GM21360 (cell line): ENCODE data around the gene TMBIM4.
"Not testable (repeated sequence)": the region's sequence is repeated elsewhere in the genome, so short reads cannot be mapped to it uniquely, and the experiment has no call there.

ENCODE experiments used
- ATAC-seq: cut with Tn5 transposase; IDR thresholded peaks from one replicate; pipeline ENCODE4 v1.9.1; 2021; ENCODE audit warnings: mild to moderate bottlenecking, moderate library complexity; ENCODE audit not compliant: unreplicated experiment

Gene TMBIM4

DNA sequence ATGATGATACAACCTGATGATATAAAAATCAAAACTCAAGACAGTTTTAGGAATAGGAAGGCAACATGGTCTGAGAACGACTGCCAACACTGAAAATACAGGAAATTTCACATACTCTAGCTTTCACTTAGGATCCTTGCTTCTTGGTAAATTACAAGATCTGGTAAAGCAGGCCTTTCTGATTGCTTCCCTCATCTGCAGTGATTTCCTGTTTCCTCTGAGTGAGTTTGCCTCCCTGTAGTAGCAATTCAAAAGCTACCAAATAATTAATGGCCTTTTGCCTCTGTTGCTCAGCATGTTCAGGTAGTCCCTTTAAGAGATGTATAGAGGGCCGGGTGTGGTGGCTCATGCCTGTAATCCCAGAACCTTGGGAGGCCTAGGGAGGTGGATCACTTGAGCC is 17.2 kb upstream of the TMBIM4 start:
- no peak for ATAC-seq

DNA sequence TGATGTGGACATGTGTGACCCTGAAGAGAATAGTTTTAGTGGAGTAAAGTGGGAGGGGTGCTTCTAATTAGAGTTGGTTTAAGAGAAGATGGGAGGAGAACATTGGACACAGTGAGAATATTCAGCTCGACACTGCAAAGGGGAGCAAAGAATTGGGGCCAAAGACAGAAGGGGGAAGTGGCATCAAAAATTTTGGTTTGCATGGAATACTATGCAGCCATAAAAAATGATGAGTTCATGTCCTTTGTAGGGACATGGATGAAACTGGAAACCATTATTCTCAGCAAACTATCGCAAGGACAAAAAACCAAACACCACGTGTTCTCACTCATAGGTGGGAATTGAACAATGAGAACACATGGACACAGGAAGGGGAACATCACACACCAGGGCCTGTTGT is 15.0 kb upstream of the TMBIM4 start:
- ATAC-seq: not testable (repeated sequence)

DNA sequence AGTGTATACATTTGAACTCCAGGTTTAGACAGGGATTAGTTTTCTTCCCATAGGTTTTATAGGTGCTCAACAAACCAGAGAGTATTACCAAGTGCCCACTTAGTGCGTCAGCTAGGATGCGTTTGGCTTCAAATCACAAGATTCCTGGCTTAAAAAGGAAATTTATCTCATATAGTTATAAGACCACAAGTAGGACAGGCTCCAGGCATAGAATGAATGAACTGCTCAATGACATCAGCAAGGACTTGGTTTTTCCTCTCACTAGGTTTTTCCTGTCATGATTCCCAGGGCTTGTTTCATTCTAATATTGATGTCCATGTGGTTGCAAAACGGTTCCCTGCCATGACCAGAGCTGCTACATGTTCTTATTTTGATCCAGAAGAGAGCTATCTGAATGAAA is 13.2 kb upstream of the TMBIM4 start:
- ATAC-seq: no peak

DNA sequence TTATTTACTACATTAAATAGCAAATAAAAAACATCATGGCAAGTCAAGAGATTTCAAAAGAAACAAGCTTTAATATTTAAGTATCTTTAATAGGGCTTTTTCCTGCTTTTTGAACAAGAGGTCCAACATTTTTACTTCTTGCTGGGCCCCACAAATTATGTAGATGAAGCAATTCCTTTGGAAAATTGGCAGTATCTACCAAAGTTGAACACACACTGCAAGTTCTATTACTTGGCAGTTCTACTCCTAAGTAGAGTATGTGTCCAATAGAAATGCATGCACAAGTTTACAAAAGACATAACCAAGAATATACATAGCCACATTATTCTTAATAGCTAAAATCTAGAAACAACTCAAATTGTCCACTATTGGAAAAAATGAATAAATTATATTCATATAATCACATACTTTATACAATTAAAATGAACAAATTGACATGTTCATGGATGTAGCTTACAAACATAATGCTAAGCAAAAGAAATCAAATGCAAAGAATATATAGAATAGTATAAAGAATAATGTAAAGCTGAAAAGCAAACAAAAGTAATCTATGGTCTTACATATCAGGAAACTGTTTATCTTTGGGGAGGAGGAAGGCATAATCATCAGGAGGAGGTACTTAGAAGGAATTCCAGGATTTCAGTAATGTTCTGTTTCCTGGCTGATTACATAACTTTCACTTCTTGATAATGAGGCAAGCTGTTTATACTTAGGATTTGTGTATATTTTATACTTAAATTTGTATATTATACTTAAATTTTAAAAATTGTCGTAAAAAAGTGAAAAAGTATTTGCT is 6.5 kb upstream of the TMBIM4 start:
- ATAC-seq: no peak

DNA sequence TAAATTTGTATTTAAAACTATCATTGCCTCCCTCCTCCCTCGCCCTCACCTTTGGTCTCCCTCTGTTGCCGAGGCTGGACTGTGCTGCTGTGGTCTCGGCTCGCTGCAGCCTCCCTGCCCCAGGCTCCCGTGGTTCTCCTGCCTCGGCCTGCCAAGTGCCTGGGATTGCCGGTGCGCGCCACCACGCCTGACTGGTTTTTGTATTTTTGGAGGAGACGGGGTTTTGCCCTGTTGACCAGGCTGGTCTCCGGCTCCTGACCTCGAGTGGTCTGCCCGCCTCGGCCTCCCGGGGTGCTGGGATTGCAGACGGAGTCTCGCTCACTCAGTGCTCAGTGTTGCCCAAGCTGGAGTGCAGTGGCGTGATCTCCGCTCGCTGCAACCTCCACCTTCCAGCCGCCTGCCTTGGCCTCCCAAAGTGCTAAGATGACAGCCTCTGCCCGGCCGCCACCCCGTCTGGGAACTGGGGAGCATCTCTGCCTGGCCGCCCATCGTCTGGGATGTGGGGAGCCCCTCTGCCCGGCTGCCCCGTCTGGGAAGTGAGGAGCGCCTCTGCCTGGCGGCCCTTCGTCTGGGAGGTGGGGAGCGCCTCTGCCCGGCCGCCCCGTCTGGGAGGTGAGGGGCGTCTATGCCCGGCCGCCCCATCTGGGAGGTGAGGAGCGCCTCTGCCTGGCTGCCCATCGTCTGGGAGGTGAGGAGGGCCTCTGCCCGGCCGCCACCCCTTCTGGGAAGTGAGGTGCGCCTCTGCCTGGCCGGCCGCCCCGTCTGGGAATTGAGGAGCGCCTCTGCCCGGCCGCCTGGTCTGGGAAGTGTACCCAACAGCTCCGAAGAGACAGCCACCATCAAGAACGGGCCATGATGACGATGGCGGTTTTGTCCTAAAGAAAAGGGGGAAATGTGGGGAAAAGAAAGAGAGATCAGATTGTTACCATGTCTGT is 4.9 kb upstream of the TMBIM4 start:
- ATAC-seq: not testable (repeated sequence)

DNA sequence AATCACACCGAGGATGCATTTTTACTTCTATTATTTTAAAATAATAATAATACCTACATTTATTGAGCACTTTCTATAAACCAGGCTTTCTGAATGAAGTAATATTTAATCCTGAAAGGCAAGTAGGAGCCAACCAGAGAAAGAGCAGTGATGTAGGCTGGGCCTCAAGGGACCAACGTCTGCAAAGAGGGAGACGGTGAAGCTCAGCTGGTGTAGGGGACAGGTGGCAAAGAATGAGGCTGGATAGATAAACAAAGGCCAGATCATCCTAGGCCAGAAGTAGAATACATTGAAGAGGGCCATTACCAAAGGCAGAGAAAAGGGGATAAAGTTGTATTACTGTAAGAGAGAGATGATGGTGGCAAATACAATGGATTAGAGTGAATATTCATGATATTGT is 810 bp upstream of the TMBIM4 start:
- no peak for ATAC-seq

DNA sequence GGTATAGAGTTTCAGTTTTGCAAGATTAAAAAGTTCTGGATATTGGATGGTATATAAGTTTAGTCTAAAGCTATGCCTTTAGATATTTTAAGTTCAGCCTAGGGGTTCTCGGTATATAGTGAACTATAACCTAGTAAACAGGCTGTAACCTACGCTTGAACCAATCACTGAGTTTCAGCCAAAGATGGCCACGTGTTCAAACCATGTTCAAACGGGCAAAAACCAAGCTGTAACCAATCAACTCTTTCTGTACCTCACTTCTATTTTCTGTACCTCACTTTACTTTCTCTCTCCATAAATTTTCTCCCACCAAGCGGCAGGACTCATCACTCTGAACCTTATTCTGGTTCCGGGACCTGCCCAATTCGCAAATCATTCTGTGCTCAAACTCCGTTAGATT is 1.4 kb downstream of the TMBIM4 start:
- no peak for ATAC-seq

DNA sequence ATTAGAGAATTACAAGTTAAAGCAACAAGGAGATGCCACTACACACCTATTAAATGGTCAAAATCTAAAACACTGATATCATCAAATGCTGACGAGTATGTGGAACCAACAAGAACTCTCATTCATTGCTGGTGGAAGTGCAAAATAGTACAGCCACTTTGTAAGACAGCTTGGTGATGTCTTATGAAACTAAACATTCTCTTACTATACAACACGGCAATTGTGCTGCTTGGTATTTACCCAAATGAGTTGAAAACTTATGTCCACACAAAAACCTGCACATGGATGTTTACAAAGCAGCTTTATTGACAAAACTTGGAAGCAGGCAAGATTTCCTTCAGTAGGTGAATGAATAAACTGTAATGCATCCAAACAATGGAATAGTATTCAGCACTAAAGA is 3.2 kb downstream of the TMBIM4 start:
- no peak for ATAC-seq

DNA sequence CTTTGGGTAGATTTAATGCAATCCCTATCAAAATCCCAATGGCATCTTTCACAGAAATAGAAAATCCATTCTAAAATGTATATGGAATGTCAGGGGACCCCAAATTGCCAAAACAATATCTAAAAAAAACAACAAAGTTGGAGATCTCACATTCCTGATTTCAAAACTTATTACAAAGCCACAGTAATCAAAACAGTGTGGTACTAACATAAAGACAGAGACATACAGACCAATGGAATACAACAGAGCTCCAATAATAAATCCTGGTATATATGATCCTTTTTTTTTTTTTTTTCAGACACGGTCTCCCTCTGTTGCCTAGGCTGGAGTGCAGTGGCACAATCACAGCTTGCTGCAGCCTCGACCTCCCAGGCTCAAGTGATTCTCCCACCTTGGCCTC is 4.7 kb downstream of the TMBIM4 start:
- no peak for ATAC-seq

DNA sequence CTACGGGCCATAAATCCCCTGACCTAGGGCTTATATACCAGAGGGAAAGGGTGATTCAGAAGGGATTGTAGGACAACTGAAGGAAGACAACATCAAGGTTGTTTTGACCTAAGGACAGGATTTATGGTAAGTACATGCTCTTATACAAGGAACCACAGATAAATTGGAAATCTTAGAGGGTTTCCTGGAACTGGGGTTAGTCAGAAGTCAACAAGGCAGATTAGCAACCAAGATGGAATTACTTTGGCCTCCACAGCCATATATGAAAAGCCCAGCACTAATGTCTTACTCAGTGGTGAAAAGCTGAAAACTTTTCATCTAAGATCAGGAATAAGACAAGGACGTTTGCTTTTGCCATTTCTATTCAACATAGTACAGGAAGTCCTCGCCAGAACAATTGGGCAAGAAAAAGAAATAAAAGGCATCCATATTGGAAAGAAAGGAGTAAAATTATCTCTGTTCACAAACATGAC is 5.4 kb downstream of the TMBIM4 start:
- ATAC-seq: no peak

DNA sequence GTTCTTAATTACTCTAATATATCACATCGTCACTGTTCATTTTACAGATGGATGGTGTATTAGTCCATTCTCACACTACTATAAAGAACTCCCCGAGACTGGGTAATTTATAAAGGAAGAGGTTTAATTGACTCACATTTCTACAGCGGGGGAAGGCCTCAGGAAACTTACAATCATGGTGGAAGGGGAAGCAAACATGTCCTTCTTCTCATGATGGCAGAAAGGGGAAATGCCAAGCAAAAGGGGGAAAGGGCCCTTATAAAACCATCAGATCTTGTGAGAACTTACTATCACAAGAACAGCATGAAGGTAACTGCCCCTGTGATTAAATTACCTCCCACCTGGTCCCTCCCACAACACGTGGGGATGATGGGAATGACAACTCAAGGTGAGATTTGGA is 6.5 kb downstream of the TMBIM4 start:
- no peak for ATAC-seq

DNA sequence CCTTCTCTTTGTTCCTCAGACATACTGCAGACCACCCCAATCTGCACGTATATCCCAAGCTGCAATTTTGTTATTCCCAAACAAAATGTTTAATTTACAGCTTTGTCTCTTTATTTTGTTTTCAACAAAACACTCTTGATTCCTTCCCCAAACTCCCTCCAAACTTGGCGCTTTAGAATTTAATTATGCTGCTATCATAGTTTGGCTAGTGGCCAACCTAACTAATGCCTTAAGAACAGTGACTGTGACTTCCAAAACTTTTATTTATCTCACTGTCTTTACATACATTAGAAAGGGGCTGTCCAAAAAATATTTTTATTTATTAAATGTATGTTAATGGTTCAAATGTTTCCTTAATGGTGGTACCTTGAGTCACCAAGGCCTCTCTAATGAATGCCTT is 7.1 kb downstream of the TMBIM4 start:
- no peak for ATAC-seq

DNA sequence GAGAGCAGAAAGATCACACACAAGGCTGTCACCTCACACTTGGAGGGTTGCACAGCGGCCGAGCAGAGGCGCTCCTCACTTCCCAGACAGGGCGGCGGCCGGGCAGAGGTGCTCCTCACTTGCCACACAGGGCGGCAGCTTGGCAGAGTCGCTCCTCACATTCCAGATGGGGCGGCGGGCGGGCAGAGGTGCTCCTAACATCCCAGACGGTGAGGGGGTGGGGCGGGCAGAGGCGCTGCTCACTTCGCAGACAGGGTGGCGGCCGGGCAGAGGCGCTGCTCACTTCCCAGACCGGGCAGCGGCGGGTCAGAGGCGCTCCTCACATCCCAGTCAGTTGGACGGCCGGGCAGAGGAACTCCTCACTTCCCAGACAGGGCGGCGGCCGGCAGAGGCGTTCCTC is 9.1 kb downstream of the TMBIM4 start:
- no peak for ATAC-seq

DNA sequence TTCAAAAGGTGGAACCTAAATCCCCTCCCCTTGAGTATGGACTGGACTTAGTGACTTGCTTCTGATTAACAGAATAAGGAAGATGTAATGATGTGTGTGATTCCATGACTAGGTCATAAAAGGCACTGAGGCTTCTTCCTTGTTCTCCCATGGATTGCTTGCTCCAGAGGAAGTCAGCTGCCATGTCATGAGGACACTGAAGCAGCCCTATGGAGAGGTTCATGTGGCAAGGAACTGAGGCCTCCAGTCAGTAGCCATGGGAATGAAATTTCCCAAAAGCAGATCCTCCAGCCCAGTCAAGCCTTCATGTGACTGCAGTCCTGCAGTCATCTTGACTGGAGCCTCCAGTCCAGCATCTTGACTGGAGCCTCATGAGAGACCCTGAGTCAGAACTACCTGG is 10.7 kb downstream of the TMBIM4 start:
- no peak for ATAC-seq

DNA sequence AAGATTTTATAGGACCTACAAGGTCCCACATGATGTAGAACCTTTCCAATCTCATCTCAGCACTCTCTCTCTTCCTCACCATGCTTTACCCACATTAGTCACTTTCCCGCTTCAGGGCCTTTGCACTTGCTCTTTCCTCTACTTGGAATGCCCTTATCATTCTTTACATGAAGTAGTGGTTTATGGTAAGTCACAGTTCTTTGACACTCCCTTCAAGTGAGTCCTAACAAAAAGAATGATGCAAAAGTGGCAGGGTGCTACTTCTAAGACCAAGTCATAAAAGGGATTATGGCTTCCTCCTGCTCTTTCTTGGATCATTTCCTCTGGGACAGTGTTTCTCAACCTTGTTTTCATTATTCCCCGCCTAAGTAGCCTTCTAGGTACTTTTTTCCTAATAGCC is 13.1 kb downstream of the TMBIM4 start:
- ATAC-seq: no peak

DNA sequence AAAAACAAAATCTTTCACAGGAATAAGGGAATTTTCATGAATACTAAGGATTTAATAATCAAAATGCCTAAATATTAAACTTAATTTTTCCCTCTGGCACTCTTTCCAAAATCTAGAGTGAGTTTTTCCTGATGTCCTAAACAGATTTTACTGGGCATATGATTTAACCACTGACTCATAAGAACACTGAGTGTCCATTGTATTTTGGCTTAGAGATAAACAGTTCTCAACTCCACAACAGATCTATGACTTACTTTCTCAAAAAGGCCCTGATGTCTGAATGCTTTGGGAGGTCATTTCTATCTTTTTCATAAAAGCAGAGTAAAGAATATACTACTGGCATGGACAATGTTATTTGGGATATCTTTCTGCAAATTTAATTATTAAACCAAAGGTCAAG is 15.0 kb downstream of the TMBIM4 start:
- ATAC-seq: no peak

DNA sequence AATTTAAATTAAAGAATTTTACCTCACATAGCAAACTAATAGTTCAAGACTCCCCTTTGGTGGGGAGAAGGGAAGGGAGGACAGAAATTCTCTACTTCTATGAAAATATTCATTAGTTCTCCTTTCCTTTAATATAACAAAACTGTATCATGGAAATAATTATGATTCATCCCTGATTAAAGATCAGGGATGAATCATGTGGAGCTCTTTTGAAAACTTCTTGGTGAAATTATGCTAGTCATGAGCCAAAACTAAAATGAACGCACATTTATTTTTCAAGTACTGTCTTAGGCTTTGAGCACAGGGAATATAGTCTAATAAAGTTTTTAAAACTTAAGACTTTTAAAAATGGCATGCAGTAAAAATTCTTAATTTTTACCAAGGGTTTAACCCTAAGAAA is 17.1 kb downstream of the TMBIM4 start:
- no peak for ATAC-seq

DNA sequence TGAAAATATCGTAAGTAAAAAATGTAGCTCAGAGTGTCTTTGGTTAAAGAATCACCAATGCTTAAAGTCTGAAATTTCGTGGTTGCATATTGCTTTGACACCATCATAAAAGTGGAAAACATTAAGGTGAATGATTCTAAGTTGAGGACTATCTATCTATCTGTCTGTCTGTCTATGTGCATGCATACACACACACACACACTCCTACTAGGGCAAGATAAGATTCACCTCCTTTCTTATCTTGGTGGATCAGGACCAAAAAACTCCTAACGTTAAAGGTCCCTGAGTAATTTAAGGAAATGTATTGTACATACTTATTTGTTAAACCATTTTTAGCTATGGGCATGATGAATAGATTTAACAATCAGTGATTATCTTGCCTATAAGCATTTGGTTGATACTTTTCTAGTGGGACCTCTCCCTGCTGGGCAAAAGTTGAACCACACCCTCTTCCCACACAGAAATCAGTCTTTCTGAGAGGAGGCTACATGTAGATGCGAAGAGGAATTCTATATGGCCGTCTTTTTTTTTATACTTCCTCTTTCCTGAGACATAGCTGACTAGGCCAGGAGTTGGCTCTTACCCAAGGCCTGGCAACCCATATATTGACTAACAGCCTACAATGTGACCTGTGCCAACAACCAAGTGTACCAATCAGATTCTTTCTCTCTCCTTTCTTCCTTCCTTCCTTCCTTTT is 19.9 kb downstream of the TMBIM4 start:
- no peak for ATAC-seq

DNA sequence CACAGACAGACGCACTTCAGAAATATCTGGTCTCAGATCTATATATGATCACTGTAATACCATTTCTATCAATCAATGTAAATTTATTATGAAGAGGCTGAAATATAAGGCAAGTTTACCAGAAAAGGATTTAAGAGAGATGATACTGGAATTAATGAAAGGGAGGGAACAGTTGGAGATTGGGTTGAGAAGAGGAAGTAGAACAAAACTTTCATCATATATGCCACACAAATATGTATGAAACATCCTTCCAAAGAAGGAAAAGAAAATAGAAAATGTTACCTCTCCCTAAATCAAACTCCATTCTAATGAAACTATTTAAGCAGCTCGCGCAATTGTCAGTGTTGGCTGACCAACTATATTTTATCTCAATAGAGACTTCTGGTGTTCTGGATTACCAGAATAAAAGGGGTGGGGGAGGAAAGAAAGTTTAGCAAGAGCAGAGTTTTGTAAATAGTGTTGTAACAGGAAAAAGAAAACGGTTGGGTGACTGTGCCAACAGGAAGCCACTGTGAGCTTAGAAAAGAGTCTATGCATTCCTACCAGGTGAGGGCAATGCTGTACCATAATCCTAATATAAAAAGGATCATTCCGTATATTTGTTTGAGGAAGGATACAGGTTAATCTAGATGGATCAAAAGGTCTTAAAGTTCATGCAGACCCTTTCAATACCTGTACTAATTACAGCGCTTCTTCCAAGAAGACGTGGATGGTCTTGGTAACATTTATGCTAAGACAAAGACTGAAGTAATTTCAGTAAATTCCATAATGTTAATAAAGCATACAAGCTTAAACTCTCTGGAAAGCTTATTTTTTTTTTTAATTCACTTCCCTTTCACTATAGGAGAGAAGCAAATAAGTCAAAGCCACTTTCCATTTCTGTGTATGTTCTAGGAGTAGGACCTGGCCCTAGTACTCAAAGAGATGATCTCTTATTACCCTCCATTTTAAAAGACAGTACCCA is 24.7 kb downstream of the TMBIM4 start:
- no peak for ATAC-seq

DNA sequence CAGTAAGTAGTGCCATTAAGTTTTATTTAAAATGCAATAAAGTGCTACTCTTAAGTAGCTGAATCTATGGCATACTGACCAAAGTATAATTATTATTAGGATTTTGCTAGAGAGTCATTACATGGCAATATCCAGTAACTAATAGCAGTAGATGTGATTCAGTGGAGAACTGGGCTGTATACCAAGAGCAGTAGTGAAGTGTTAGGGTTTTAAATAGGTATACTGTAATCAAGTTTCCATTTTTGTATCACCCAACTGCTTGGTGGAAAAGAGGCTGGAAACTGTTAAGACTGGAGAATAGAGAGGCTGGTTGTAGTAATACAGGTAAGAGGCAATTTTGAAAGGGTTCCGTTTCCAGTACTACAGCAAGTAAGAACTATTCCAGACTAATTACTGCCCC is 25.9 kb downstream of the TMBIM4 start:
- ATAC-seq: no peak
